Common myeloid progenitor, CD34-positive (primary cell): ENCODE results near the gene ZNF169.
"Not testable (repeated sequence)": the region's sequence is repeated elsewhere in the genome, so short reads cannot be mapped to it uniquely, and the experiment has no call there.

Source experiments
- CTCF ChIA-PET: fragments of 350-600 bp; sonication (Branson Sonifier 250); formaldehyde crosslinking; loops from one replicate; lab custom pipeline; 2021; ENCODE audit warnings: antibody characterized with exemption; lab: Charles Lee
- POLR2A ChIA-PET: fragments of 350-600 bp; sonication (Branson Sonifier 250); formaldehyde crosslinking; loops from one replicate; lab custom pipeline; 2021; ENCODE audit warnings: antibody characterized with exemption; lab: Charles Lee
- DNase-seq, 3 donors: peaks; one replicate each; pipeline versions ENCODE4 v3.0.0 to v3.0.0-alpha.2; 2013
- H3K27ac ChIP-seq, 2 experiments: 1 replicate in 1 of 2; 2 replicates in 1 of 2; pipeline ENCODE4 v1.7.0; 2013; ENCODE audit warnings: inconsistent platforms in 2 of 2, low read length in 2 of 2, mild to moderate bottlenecking in 2 of 2, low read depth in 1 of 2, moderate library complexity in 1 of 2; ENCODE audit not compliant: severe bottlenecking in 2 of 2, insufficient read depth in 1 of 2, poor library complexity in 1 of 2
- H3K27me3 ChIP-seq, 5 experiments: replicated peaks in 2 of 5; 1 replicate in 3 of 5; 2 replicates in 2 of 5; pipeline versions ENCODE4 v1.6.1 to v1.7.0; 2013; ENCODE audit warnings: low read length in 4 of 5, mild to moderate bottlenecking in 2 of 5, moderate library complexity in 2 of 5, inconsistent platforms in 1 of 5; ENCODE audit not compliant: insufficient read depth in 5 of 5, control insufficient read depth in 4 of 5
- H3K36me3 ChIP-seq, 4 experiments: 1 replicate in 2 of 4; 2 replicates in 2 of 4; pipeline versions ENCODE4 v1.6.1 to v1.7.0; 2013; ENCODE audit warnings: low read length in 3 of 4, control low read depth in 1 of 4, mild to moderate bottlenecking in 1 of 4; ENCODE audit not compliant: control insufficient read depth in 4 of 4, insufficient read depth in 4 of 4
- H3K4me1 ChIP-seq, 4 experiments: 1 replicate in 3 of 4; 2 replicates in 1 of 4; pipeline versions ENCODE4 v1.6.1 to v1.7.1; 2013; ENCODE audit warnings: low read length in 3 of 4, mild to moderate bottlenecking in 3 of 4, control low read depth in 1 of 4, inconsistent platforms in 1 of 4, moderate library complexity in 1 of 4; ENCODE audit not compliant: control insufficient read depth in 4 of 4, insufficient read depth in 4 of 4; ENCODE audit errors: control extremely low read depth in 1 of 4
- H3K4me3 ChIP-seq, 7 experiments: 1 replicate in 4 of 7; 2 replicates in 3 of 7; pipeline versions ENCODE4 v1.5.1 to v1.7.0; 2013; ENCODE audit warnings: mild to moderate bottlenecking in 7 of 7, low read length in 6 of 7, moderate library complexity in 6 of 7, inconsistent platforms in 2 of 7, low read depth in 2 of 7, control low read depth in 1 of 7; ENCODE audit not compliant: insufficient read depth in 4 of 7, control insufficient read depth in 1 of 7; ENCODE audit errors: extremely low read depth in 1 of 7
- H3K9me3 ChIP-seq, 5 experiments: 1 replicate in 4 of 5; 2 replicates in 1 of 5; pipeline versions ENCODE4 v1.6.1 to v1.7.1; 2013; ENCODE audit warnings: low read length in 4 of 5, mild to moderate bottlenecking in 2 of 5, inconsistent platforms in 1 of 5, low read depth in 1 of 5, moderate library complexity in 1 of 5; ENCODE audit not compliant: control insufficient read depth in 4 of 5, insufficient read depth in 2 of 5; ENCODE audit errors: control extremely low read depth in 1 of 5
- WGBS: methylation state at CpG from one replicate; pipeline ENCODE4 v1.1.5; 2013; ENCODE audit not compliant: insufficient coverage; 5-methylcytosine and 5-hydroxymethylcytosine counted together

The ZNF169 gene

GRCh38 chr9:94225413-94225812 is 33.7 kb upstream of the ZNF169 start:
- DNase-seq, H3K4me3 ChIP-seq, H3K9me3 ChIP-seq, H3K27me3 ChIP-seq, H3K4me1 ChIP-seq, H3K27ac ChIP-seq, H3K36me3 ChIP-seq, POLR2A ChIA-PET: not testable (repeated sequence)
- CTCF ChIA-PET: interaction anchor here (0.6 kb wide), 1 partner anchor 162 kb away, joined by 3 read pairs; no protein-coding TSS in a partner anchor
- 100% methylated on average over 2 of the region's 2 CpGs for WGBS

GRCh38 chr9:94228616-94229015 is 30.5 kb upstream of the ZNF169 start:
- Histone ChIP-seq H3K27ac (no peak overlapping the region), H3K9me3 (peaks cover 0 to 7% (median 2%) of the 10 kb centered on the region in 5 experiments), H3K4me3 (no peak overlapping the region), H3K4me1 (no peaks in the 10 kb centered on the region), H3K27me3 (no peaks in the 10 kb centered on the region), H3K36me3 (no peaks in the 10 kb centered on the region)
- DNase-seq: no peak
- ChIA-PET POLR2A (no interaction called here), CTCF (interaction anchor here (0.6 kb wide), 1 partner anchor 98 kb away, joined by 3 read pairs; no protein-coding TSS in a partner anchor)

- no peaks in the 10 kb centered on the region for H3K27me3 ChIP-seq
- ChIA-PET CTCF (no interaction called here), POLR2A (no interaction called here)
- no peaks in the 10 kb centered on the region for H3K4me1 ChIP-seq
- H3K9me3 ChIP-seq: peaks cover 0 to 7% (median 2%) of the 10 kb centered on the region in 5 experiments
- no peak overlapping the region for H3K4me3 ChIP-seq
- DNase-seq: no peak
- no peak overlapping the region for H3K27ac ChIP-seq
- WGBS: 92% methylated on average over 2 of the region's 3 CpGs
- H3K36me3 ChIP-seq: no peaks in the 10 kb centered on the region
These were observed 26.7 kb upstream of the ZNF169 start for GRCh38 chr9:94232428-94232827.

- DNase-seq, H3K4me1 ChIP-seq, H3K27me3 ChIP-seq, H3K4me3 ChIP-seq, H3K27ac ChIP-seq, CTCF ChIA-PET, POLR2A ChIA-PET, H3K9me3 ChIP-seq, H3K36me3 ChIP-seq: not testable (repeated sequence)
- WGBS: no CpG with 5 or more reads among the region's 4 CpGs
These were observed 18.0 kb upstream of the ZNF169 start for GRCh38 chr9:94241098-94241497.

- ChIA-PET POLR2A (no interaction called here), CTCF (no interaction called here)
- H3K27me3 ChIP-seq: no peaks in the 10 kb centered on the region
- H3K9me3 ChIP-seq: peaks cover 0 to 2% (median 0%) of the 10 kb centered on the region in 5 experiments
- no peak overlapping the region for H3K27ac ChIP-seq
- no peaks in the 10 kb centered on the region for H3K36me3 ChIP-seq
- no CpG with 5 or more reads among the region's 2 CpGs for WGBS
- no peak overlapping the region for H3K4me3 ChIP-seq
- H3K4me1 ChIP-seq: no peaks in the 10 kb centered on the region
- no peak for DNase-seq
These were observed 13.4 kb upstream of the ZNF169 start for GRCh38 chr9:94245651-94246050.

GRCh38 chr9:94250456-94250855 is 8.6 kb upstream of the ZNF169 start:
- ChIA-PET CTCF (no interaction called here), POLR2A (no interaction called here)
- no peaks in the 10 kb centered on the region for H3K9me3 ChIP-seq
- WGBS: 40% methylated on average over 1 of the region's 4 CpGs
- H3K4me3 ChIP-seq: no peak overlapping the region
- peak in 2 of 3 donors; percentile 9 to 37 for DNase-seq
- H3K36me3 ChIP-seq: no peaks in the 10 kb centered on the region
- no peak overlapping the region for H3K27ac ChIP-seq
- no peaks in the 10 kb centered on the region for H3K4me1 ChIP-seq
- H3K27me3 ChIP-seq: no peaks in the 10 kb centered on the region

GRCh38 chr9:94256007-94256406 is 3.1 kb upstream of the ZNF169 start:
- WGBS: 100% methylated on average over 1 of the region's 2 CpGs
- no peak for DNase-seq
- H3K27ac ChIP-seq: no peak overlapping the region
- no peaks in the 10 kb centered on the region for H3K36me3 ChIP-seq
- ChIA-PET POLR2A (interaction anchor here (0.6 kb wide), 1 partner anchor 12 kb away, joined by 3 read pairs; no protein-coding TSS in a partner anchor), CTCF (no interaction called here)
- no peak overlapping the region for H3K4me3 ChIP-seq
- peaks cover 0 to 13% (median 8%) of the 10 kb centered on the region in 4 experiments for H3K4me1 ChIP-seq
- H3K9me3 ChIP-seq: no peaks in the 10 kb centered on the region
- H3K27me3 ChIP-seq: peaks cover 0 to 3% (median 0%) of the 10 kb centered on the region in 5 experiments
